ENCODE data around the gene HDHD3. TPM values are rescaled to one million over a fixed set of nuclear protein-coding genes. Genes with fewer than 3 reads are reported as not detected.

HDHD3 gene
- total RNA-seq, 1 donor from 2014 or later: 8.8 TPM

DNA sequence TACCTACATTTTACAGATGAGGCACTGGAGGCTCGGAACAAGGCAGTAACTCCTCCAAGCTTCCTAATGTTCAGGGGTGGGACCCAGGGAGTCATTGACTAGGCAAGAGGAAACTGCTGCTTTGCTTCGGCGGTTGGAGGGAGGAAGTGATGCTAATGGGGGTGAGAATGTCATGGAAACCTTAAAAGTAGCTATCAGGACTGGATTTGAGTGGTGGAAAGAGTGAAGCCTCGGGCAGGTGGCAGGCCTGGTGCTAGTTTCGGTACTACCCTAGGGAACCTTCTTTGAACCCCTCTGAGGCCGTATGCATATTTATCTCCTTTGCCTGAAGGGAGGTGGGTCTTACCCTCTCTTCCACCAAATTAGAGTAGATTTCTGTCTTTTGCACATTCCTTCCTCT lies 25.8 kb downstream of the HDHD3 start:
- no peaks in the 10 kb centered on the region for H3K9me3 ChIP-seq (ENCODE audit: insufficient read depth, low read depth, low read length)
- DNase-seq (ENCODE audit: low read depth): no peak
- H3K9ac ChIP-seq (ENCODE audit: low read length): no peak overlapping the region
- no peak overlapping the region for H3K4me3 ChIP-seq (ENCODE audit: insufficient read depth, low read depth, low read length)
- no peak for FAIRE-seq
- no peaks in the 10 kb centered on the region for H3K9me3 Mint-ChIP-seq (ENCODE audit: unreplicated experiment)
- no peak overlapping the region for H3K27ac Mint-ChIP-seq (ENCODE audit: unreplicated experiment)
- H4K20me1 ChIP-seq (ENCODE audit: insufficient read depth, low read length): no peaks in the 10 kb centered on the region
- peaks cover 54% of the 10 kb centered on the region for H3K27me3 Mint-ChIP-seq (ENCODE audit: low read depth, unreplicated experiment)
- H3K4me1 ChIP-seq (ENCODE audit: insufficient read depth, low read length): no peaks in the 10 kb centered on the region
- no peaks in the 10 kb centered on the region for H3K36me3 ChIP-seq (ENCODE audit: insufficient read depth, low read length)
- no peak for TF ChIP-seq EZH2 (IDR thresholded peaks at IDR 0.05; ENCODE audit: insufficient read depth, low read length)
- TF ChIP-seq CTCF (IDR thresholded peaks at IDR 0.05; ENCODE audit: insufficient read depth, low read depth, low read length): no peak
- peaks cover 61% of the 10 kb centered on the region for H3K27me3 ChIP-seq (ENCODE audit: insufficient read depth, low read length)
- H3K4me1 Mint-ChIP-seq (ENCODE audit: low read depth, unreplicated experiment): no peaks in the 10 kb centered on the region
- H3K4me3 Mint-ChIP-seq (ENCODE audit: unreplicated experiment): no peak overlapping the region
- no peak overlapping the region for H3K27ac ChIP-seq (ENCODE audit: low read depth, low read length)
- H3K4me2 ChIP-seq (ENCODE audit: low read length): no peak overlapping the region
- H3K36me3 Mint-ChIP-seq (ENCODE audit: low read depth, unreplicated experiment): no peaks in the 10 kb centered on the region
- no peak overlapping the region for H2AFZ ChIP-seq (ENCODE audit: low read depth, low read length)
- no peaks in the 10 kb centered on the region for H3K79me2 ChIP-seq (ENCODE audit: insufficient read depth, low read length)

- Mint-ChIP-seq H3K4me1 (ENCODE audit: low read depth, unreplicated experiment) (no peaks in the 10 kb centered on the region), H3K27me3 (ENCODE audit: low read depth, unreplicated experiment) (peaks cover 54% of the 10 kb centered on the region)
These were observed 26.6 kb downstream of the HDHD3 start for GRCh38 chr9:113350107-113350661.

More at GRCh38 chr9:113350107-113350661, 26.6 kb downstream of the HDHD3 start:
- H3K4me3 ChIP-seq (ENCODE audit: insufficient read depth, low read depth, low read length): no peak overlapping the region
- Mint-ChIP-seq H3K4me3 (ENCODE audit: unreplicated experiment) (peak overlapping the region; percentile 64), H3K36me3 (ENCODE audit: low read depth, unreplicated experiment) (no peaks in the 10 kb centered on the region), H3K27ac (ENCODE audit: unreplicated experiment) (no peak overlapping the region), H3K9me3 (ENCODE audit: unreplicated experiment) (no peaks in the 10 kb centered on the region)
- TF ChIP-seq CTCF (IDR thresholded peaks at IDR 0.05; ENCODE audit: insufficient read depth, low read depth, low read length): no peak
- TF ChIP-seq EZH2 (IDR thresholded peaks at IDR 0.05; ENCODE audit: insufficient read depth, low read length): peak; percentile 43
- peaks cover 59% of the 10 kb centered on the region for H3K27me3 ChIP-seq (ENCODE audit: insufficient read depth, low read length)
- no peaks in the 10 kb centered on the region for H3K36me3 ChIP-seq (ENCODE audit: insufficient read depth, low read length)
- no peak overlapping the region for H3K27ac ChIP-seq (ENCODE audit: low read depth, low read length)
- H3K4me1 ChIP-seq (ENCODE audit: insufficient read depth, low read length): no peaks in the 10 kb centered on the region
- H3K9ac ChIP-seq (ENCODE audit: low read length): no peak overlapping the region
- no peaks in the 10 kb centered on the region for H3K9me3 ChIP-seq (ENCODE audit: insufficient read depth, low read depth, low read length)
- FAIRE-seq (no peak), DNase-seq (ENCODE audit: low read depth) (no peak)
- H3K79me2 ChIP-seq (ENCODE audit: insufficient read depth, low read length): no peaks in the 10 kb centered on the region
- no peaks in the 10 kb centered on the region for H4K20me1 ChIP-seq (ENCODE audit: insufficient read depth, low read length)
- H2AFZ ChIP-seq (ENCODE audit: low read depth, low read length): no peak overlapping the region
- H3K4me2 ChIP-seq (ENCODE audit: low read length): peak overlapping the region; percentile 76
